Left ventricle myocardium superior (tissue), 1 donor: ENCODE results near the gene LY6G6C. TPM values are rescaled to one million over a fixed set of nuclear protein-coding genes. Genes with fewer than 3 reads are reported as not detected.
"Not testable (repeated sequence)": the region's sequence is repeated elsewhere in the genome, so short reads cannot be mapped to it uniquely, and the experiment has no call there.

ENCODE experiments used
- ATAC-seq: fragments of 200-7000 bp; cut with Tn5 transposase; one replicate; pipeline ENCODE4 v1.9.1; 2020; ENCODE audit warnings: mild to moderate bottlenecking, moderate library complexity
- DNase-seq: peaks from one replicate; pipeline ENCODE4 v3.0.0-alpha.2; 2020
- intact Hi-C: fragments of 100-400 bp; cut with micrococcal nuclease; formaldehyde crosslinking; loops from one replicate; pipeline ENCODE4 v1.11.0; 2022
- total RNA-seq: library from RNA; stranded (reverse); fragmentation: NEBNext Ultra II Directional; extraction: Animal tissue kit (Norgen Biotek cat#: 25700); gene quantifications from one replicate; pipeline ENCODE4 v1.2.1, GENCODE V29; 2021
- donor health status: DM: no; HTN: yes; CAD: no; lungs with severe emphysema.

The LY6G6C gene
- total RNA-seq, 1 donor from 2014 or later = not detected

DNA sequence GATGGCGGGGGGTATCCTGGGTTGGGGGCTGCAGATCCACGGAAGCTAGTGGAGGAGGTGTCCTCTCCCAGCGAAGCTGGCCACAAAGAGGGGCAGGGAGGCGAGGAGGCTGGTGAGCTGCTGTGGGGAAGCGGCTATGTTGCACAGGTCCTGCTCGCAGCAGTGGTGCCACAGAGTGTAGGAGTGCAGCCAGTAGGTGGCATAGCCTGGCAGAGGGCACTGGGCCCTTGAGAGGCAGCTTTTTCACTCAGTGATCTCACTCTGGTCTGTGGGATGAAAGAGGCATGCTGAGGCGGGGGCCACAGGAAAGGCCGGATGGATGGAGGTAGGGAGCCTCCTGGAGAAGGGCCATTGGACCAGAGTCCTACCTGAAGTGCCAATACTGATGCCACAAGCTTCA is 9.2 kb downstream of the LY6G6C start:
- ATAC-seq (peak; percentile 70), DNase-seq (no peak)
- intact Hi-C loops = no loop called here

GRCh38 chr6:31711233-31711632 is 10.3 kb downstream of the LY6G6C start:
- DNase-seq (no peak), ATAC-seq (no peak)
- intact Hi-C loops = no loop called here

DNA sequence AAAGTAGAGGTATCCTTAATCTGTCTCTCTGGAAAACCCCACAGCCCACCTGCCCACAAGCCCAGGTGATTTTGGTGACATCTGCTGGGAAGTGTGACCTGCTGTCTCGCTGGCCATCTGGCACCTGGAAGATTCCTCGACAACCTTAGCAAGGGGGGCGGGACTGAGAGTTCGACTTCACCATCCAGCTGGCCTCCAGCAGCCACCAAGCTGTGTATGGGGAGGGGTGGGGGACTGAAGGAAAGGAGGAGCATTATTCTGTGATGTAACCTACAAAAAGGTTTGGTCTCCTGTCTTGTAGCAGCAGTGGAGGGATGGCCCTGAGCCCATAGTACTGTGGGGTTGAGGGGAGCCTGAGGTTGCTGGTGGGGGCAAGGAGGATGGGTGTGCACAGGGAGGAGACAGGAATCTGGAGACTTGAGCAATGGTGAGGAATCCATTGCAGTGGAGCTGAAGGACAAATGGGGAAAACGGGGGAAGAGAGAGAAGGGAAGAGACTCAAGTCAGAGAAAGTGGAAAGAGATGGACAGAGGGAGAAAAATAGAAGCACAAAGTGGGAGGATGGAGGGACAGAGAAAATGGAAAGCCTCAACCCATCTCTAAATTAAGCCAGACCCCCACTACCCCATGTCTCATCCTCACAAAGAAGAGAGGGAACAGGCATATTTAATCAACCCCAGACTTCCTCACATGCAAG is 10.9 kb downstream of the LY6G6C start:
- intact Hi-C loops = no loop called here
- no peak for ATAC-seq
- DNase-seq = no peak

DNA sequence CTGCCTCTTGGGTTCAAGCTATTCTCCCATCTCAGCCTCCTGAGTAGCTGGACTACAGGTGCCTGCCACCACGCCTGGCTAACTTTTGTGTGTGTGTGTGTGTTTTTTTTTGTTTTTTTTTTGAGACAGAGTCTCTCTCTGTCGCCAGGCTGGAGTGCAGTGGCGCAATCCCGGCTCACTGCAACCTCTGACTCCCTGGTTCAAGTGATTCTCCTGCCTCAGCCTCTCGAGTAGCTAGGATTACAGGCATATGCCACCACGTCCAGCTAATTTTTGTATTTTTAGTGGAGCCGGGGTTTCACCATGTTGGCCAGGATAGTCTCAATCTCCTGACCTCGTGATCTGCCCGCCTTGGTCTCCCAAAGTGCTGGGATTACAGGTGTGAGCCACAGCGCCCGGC is 12.4 kb downstream of the LY6G6C start:
- intact Hi-C loops, DNase-seq, ATAC-seq: not testable (repeated sequence)

GRCh38 chr6:31708224-31708623 is 13.3 kb downstream of the LY6G6C start:
- ATAC-seq (no peak), DNase-seq (no peak)
- intact Hi-C loops = no loop called here

- intact Hi-C loops = no loop called here
These were observed 13.8 kb downstream of the LY6G6C start for GRCh38 chr6:31707701-31708100.

GRCh38 chr6:31706599-31706998 is 14.9 kb downstream of the LY6G6C start, which contains the start of gene LY6G6F:
TSS of gene LY6G6F (plus strand) at chr6:31706866. CDS start at chr6:31706907, 41 bp downstream.
- no peak for ATAC-seq
- DNase-seq = no peak
- intact Hi-C loops = no loop called here

More at GRCh38 chr6:31707701-31708100, 13.8 kb downstream of the LY6G6C start:
- DNase-seq (no peak), ATAC-seq (no peak)

DNA sequence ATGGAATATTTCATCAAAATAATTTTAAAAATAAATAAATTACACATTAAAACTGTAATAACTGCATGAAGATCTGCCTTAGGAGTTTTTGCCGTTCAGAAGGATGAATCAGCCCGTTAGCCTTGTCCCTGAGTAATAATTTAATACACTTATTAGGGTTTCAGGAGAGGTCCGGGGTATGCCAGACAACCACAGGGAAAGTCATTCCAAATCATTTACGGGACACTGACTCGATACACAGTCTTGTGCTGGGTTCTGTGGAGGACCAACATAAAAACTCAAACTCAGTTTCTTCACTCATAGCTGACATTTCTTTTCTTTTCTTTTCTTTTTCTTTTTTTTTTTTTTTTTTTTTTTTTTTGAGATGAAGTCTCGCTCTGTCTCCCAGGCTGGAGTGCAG is 15.6 kb downstream of the LY6G6C start:
- no peak for DNase-seq
- no peak for ATAC-seq
- intact Hi-C loops = no loop called here

- intact Hi-C loops = no loop called here
- DNase-seq (peak; percentile 99), ATAC-seq (peak; percentile 99)
These were observed 18.5 kb downstream of the LY6G6C start, which contains the start of gene ABHD16A for GRCh38 chr6:31702819-31703716. TSS of gene ABHD16A (minus strand) at chr6:31703324. CDS start at chr6:31703281, 43 bp downstream.

GRCh38 chr6:31702405-31702818 is 19.1 kb downstream of the LY6G6C start:
- intact Hi-C loops = no loop called here
- DNase-seq = no peak

DNA sequence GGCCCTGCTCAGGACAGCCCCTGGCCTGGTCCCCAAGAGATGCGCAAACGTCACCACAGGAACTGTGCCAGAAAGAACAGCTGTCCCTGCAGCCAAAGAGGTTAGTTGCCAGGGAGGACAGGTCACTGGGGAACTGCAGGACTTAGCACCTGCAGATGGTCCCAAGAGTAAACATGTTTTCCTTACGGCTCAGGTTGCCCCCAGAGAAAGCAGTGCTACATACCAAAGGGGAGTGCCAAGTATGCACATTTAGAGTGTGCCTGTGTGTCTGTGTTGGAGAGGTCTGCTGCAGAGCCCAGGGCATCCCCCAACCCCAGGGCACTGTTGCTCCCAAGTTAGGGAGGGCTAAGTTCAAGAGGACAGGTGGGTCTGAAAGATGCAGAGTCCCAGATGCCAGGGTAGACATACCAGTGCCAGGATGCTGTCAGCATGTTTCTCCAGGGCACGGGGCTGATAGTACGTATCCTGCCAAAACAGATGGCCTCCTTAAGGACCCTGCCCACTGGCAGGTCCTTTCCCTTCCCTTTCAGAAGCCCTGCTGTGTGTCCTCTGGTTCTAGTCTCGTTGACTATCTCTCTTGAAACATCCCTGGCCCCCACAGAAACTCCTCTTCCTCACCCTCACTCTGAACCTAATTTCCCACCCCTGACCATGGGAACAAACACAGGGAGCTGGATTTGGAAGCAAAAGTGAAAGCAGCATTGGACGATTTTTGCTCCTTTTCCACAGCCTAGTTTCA is 19.7 kb downstream of the LY6G6C start:
- DNase-seq (peak; percentile 55), ATAC-seq (peak; percentile 10)
- intact Hi-C loops = no loop called here

More at GRCh38 chr6:31702405-31702818, 19.1 kb downstream of the LY6G6C start:
- ATAC-seq = peak; percentile 23

- intact Hi-C loops = no loop called here
- DNase-seq (no peak), ATAC-seq (no peak)
These were observed 20.7 kb downstream of the LY6G6C start for GRCh38 chr6:31700740-31701401.

DNA sequence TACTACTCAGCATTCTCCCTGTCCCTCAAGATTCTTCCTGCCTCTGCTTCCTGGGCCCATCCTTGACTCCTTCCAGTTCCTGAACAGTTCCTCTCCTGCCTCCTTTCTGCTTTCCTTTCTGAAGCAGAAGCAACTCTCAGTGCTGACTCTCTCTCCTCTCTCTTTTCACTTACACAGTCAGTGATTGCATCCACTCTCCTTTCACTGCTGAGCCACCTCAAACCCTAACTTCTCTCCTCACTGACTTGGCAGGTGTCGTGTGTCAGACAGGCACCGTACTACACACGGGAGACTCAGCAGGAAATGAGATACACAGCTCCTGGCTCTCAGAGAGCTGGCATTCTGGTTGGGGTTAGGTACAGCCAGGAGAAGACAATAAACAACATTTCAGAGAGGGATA is 24.0 kb downstream of the LY6G6C start:
- ATAC-seq (no peak), DNase-seq (no peak)
- intact Hi-C loops = no loop called here

GRCh38 chr6:31693535-31693934 is 28.0 kb downstream of the LY6G6C start:
- intact Hi-C loops = no loop called here
- no peak for DNase-seq
- ATAC-seq = no peak

- ATAC-seq (no peak), DNase-seq (no peak)
- intact Hi-C loops = no loop called here
These were observed 28.7 kb downstream of the LY6G6C start for GRCh38 chr6:31692886-31693285.

DNA sequence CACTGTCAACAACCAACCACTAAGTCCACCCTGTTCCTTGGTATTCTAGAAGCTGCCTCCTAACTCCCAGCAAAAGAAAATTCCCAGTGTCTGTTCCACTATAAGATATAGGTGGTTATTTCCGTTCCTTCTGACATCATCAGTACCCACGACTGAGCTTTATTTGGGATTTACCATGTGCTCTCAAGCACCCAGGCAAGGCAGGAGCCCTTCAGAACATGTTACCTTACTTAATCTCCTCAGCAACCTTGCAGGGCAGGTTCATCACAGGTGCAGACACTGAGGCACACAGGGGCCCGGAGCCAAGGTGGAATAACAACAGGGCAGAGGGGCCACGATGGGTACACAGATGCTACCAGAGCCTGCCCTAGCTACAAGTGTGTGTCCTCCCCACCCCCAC is 29.2 kb downstream of the LY6G6C start:
- DNase-seq = peak; percentile 7
- ATAC-seq = no peak
- intact Hi-C loops = no loop called here

DNA sequence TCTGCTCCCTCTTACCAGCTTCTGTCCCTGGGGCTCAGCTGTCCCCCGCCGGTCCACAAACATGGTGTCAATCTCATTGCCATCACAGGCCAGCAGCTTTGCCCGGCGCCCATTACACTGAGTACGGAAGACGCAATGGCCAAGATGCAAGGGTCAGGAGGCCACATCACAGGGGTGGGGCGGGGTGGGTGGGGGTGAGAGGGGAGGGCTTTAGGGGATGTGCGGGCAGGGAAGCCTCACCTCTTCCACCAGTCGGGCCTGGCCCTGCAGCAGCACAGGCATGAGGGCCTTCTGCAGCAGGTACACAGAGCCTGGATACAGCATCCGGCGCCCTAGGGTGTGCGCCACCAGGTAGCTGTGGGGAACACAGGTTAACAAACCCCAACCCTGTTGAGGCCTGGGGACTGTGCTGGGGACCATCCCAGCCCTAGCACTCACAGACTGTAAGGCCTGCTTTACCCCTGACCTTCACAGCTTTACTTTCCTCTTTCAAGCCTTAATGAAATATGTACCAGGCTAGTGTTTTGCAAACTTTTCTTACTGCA is 29.9 kb downstream of the LY6G6C start:
- DNase-seq (peak; percentile 25), ATAC-seq (no peak)
- intact Hi-C loops = no loop called here

GRCh38 chr6:31691078-31691463 is 30.5 kb downstream of the LY6G6C start:
- ATAC-seq = no peak
- DNase-seq = no peak
- intact Hi-C loops = no loop called here
